ENCODE data around the gene LCN6. TPM values are rescaled to one million over a fixed set of nuclear protein-coding genes. Genes with fewer than 3 reads are reported as not detected.

The LCN6 gene
- total RNA-seq, 3 donors from 2014 or later, result 1.0 to 8.5 (median 4.7) TPM

GRCh38 chr9:136746155-136746490 lies 2.2 kb downstream of the LCN6 start:
- DNase-seq (no peak), ATAC-seq (no peak)
- no peak overlapping the region for H3K4me3 ChIP-seq
- intact Hi-C loops (cut with DNase I, micrococcal nuclease), result no loop called here
- TF ChIP-seq CTCF (IDR thresholded peaks at IDR 0.05), result no peak
- H3K36me3 ChIP-seq (ENCODE audit: low read depth), result no peaks in the 10 kb centered on the region
- peaks cover 7% of the 10 kb centered on the region for H3K4me1 ChIP-seq (ENCODE audit: low read depth)
- H3K9me3 ChIP-seq, result no peaks in the 10 kb centered on the region

GRCh38 chr9:136745389-136746154 lies 2.8 kb downstream of the LCN6 start:
- TF ChIP-seq CTCF (IDR thresholded peaks at IDR 0.05), result no peak
- H3K4me3 ChIP-seq, result no peak overlapping the region
- H3K9me3 ChIP-seq, result no peaks in the 10 kb centered on the region
- intact Hi-C loops (cut with DNase I, micrococcal nuclease), result no loop called here
- H3K4me1 ChIP-seq (ENCODE audit: low read depth), result peaks cover 7% of the 10 kb centered on the region
- H3K36me3 ChIP-seq (ENCODE audit: low read depth), result no peaks in the 10 kb centered on the region
- DNase-seq (peak in 2 of 3 donors; percentile 17 to 45), ATAC-seq (no peak)

- ATAC-seq (no peak), DNase-seq (peak in 2 of 3 donors; percentile 4 to 31)
- no peaks in the 10 kb centered on the region for H3K36me3 ChIP-seq (ENCODE audit: low read depth)
- no peak for TF ChIP-seq CTCF (IDR thresholded peaks at IDR 0.05)
- H3K9me3 ChIP-seq, result no peaks in the 10 kb centered on the region
- intact Hi-C loops (cut with DNase I, micrococcal nuclease), result no loop called here
- H3K4me3 ChIP-seq, result no peak overlapping the region
- peaks cover 7% of the 10 kb centered on the region for H3K4me1 ChIP-seq (ENCODE audit: low read depth)
Observed at GRCh38 chr9:136744773-136745172, 3.6 kb downstream of the LCN6 start.

- Histone ChIP-seq H3K9me3 (no peaks in the 10 kb centered on the region), H3K36me3 (ENCODE audit: low read depth) (no peaks in the 10 kb centered on the region), H3K4me1 (ENCODE audit: low read depth) (peaks cover 7% of the 10 kb centered on the region), H3K4me3 (no peak overlapping the region)
- no peak for TF ChIP-seq CTCF (IDR thresholded peaks at IDR 0.05)
- intact Hi-C loops (cut with DNase I, micrococcal nuclease), result no loop called here
- DNase-seq (peak in 1 of 3 donors; percentile 13), ATAC-seq (no peak)
Observed at GRCh38 chr9:136743639-136744211, 4.6 kb downstream of the LCN6 start.

- intact Hi-C loops (cut with DNase I, micrococcal nuclease), result no loop called here
Observed at GRCh38 chr9:136742591-136743391, 5.5 kb downstream of the LCN6 start, which contains the start of gene LCN10. Gene LCN10 (minus strand): TSS chr9:136742940. CDS start chr9:136742903, 37 bp downstream.

More at GRCh38 chr9:136742591-136743391, 5.5 kb downstream of the LCN6 start, which contains the start of gene LCN10:
- H3K9me3 ChIP-seq, result no peaks in the 10 kb centered on the region
- DNase-seq (peak in 1 of 3 donors; percentile 32), ATAC-seq (peak; percentile 28)
- no peak within 1 kb of the TSS for H3K4me3 ChIP-seq
- peaks cover 7% of the 10 kb centered on the region for H3K4me1 ChIP-seq (ENCODE audit: low read depth)
- no peak for TF ChIP-seq CTCF (IDR thresholded peaks at IDR 0.05)
- no peaks in the 10 kb centered on the region for H3K36me3 ChIP-seq (ENCODE audit: low read depth)
